Liver (tissue), 9 donors: ENCODE data around the gene PSMG1. TPM values are rescaled to one million over a fixed set of nuclear protein-coding genes. Genes with fewer than 3 reads are reported as not detected.

Experiments
- DNase-seq: peaks from one replicate; pipeline ENCODE4 v3.0.0-alpha.2; 2017; ENCODE audit warnings: low spot score
- H3K27ac ChIP-seq, 2 donors: one replicate each; pipeline ENCODE4 v1.7.0; 2013; ENCODE audit warnings: inconsistent platforms in 2 of 2, low read length in 2 of 2, control low read depth in 1 of 2, low read depth in 1 of 2, mild to moderate bottlenecking in 1 of 2
- H3K27me3 ChIP-seq, 4 donors: one replicate each; pipeline versions ENCODE4 v1.6.1 to v1.7.0; 2013; ENCODE audit warnings: low read length in 3 of 4, inconsistent platforms in 1 of 4, mild to moderate bottlenecking in 1 of 4, moderate library complexity in 1 of 4; ENCODE audit not compliant: control insufficient read depth in 4 of 4, insufficient read depth in 4 of 4
- H3K36me3 ChIP-seq, 4 donors: one replicate each; pipeline versions ENCODE4 v1.6.1 to v1.7.0; 2013; ENCODE audit warnings: low read length in 3 of 4, mild to moderate bottlenecking in 3 of 4, low read depth in 1 of 4, moderate library complexity in 1 of 4; ENCODE audit not compliant: control insufficient read depth in 4 of 4, insufficient read depth in 3 of 4
- H3K4me1 ChIP-seq, 4 donors: one replicate each; pipeline versions ENCODE4 v1.6.1 to v1.7.0; 2013; ENCODE audit warnings: low read length in 3 of 4, mild to moderate bottlenecking in 3 of 4, moderate library complexity in 1 of 4; ENCODE audit not compliant: control insufficient read depth in 4 of 4, insufficient read depth in 4 of 4
- H3K4me3 ChIP-seq, 3 donors: one replicate each; pipeline versions ENCODE4 v1.6.1 to v1.7.0; 2013; ENCODE audit warnings: low read length in 3 of 3, control low read depth in 1 of 3, low read depth in 1 of 3, mild to moderate bottlenecking in 1 of 3
- H3K9ac ChIP-seq, 2 donors: one replicate each; pipeline ENCODE4 v1.7.0; 2013; ENCODE audit warnings: low read length in 2 of 2, mild to moderate bottlenecking in 2 of 2, moderate library complexity in 2 of 2, control low read depth in 1 of 2, low read depth in 1 of 2
- H3K9me3 ChIP-seq, 4 donors: one replicate each; pipeline versions ENCODE4 v1.6.1 to v1.7.0; 2013; ENCODE audit warnings: low read length in 3 of 4; ENCODE audit not compliant: control insufficient read depth in 4 of 4
- CTCF ChIP-seq: fragments of 150-350 bp; IDR thresholded peaks from 2 replicates; pipeline ENCODE4 v1.5.1; 2017; ENCODE audit warnings: improper control_type of control experiment, low read depth, low read length; ENCODE audit not compliant: missing input control
- FOXA1 ChIP-seq: IDR thresholded peaks from 2 replicates; pipeline ENCODE4 v1.6.1; 2016; ENCODE audit warnings: antibody characterized with exemption
- FOXA2 ChIP-seq: IDR thresholded peaks from 2 replicates; pipeline ENCODE4 v1.6.1; 2016; ENCODE audit warnings: antibody characterized with exemption
- HNF4A ChIP-seq, 2 donors: conservative IDR thresholded peaks; 2 replicates each; pipeline ENCODE4 v1.6.1; 2016; ENCODE audit warnings: antibody characterized with exemption in 2 of 2, mild to moderate bottlenecking in 2 of 2
- HNF4G ChIP-seq: IDR thresholded peaks from 2 replicates; pipeline ENCODE4 v1.6.1; 2016; ENCODE audit warnings: antibody characterized with exemption
- JUND ChIP-seq, 2 donors: IDR thresholded peaks; 2 replicates each; pipeline ENCODE4 v1.6.1; 2016; ENCODE audit warnings: antibody characterized with exemption in 2 of 2
- NR2F2 ChIP-seq: IDR thresholded peaks from 2 replicates; pipeline ENCODE4 v1.6.1; 2016; ENCODE audit warnings: antibody characterized with exemption
- RAD21 ChIP-seq, 2 donors: IDR thresholded peaks; 2 replicates each; pipeline ENCODE4 v1.6.1; 2016; ENCODE audit warnings: antibody characterized with exemption in 2 of 2, mild to moderate bottlenecking in 2 of 2
- REST ChIP-seq: IDR thresholded peaks from 2 replicates; pipeline ENCODE4 v1.6.1; 2016; ENCODE audit warnings: antibody characterized with exemption, mild to moderate bottlenecking
- RXRA ChIP-seq, 2 donors: IDR thresholded peaks; 2 replicates each; pipeline ENCODE4 v1.6.1; 2017 to 2018; ENCODE audit warnings: antibody characterized with exemption in 2 of 2, mild to moderate bottlenecking in 1 of 2
- SP1 ChIP-seq: IDR thresholded peaks from 2 replicates; pipeline ENCODE4 v1.6.1; 2018; ENCODE audit warnings: antibody characterized with exemption, mild to moderate bottlenecking
- YY1 ChIP-seq: IDR thresholded peaks from 2 replicates; pipeline ENCODE4 v1.6.1; 2016; ENCODE audit warnings: antibody characterized with exemption, mild to moderate bottlenecking
- WGBS: extraction: QIAGEN DNeasy Blood & Tissue Kit; methylation state at CpG from one replicate; pipeline ENCODE4 v1.1.7; 2013; 5-methylcytosine and 5-hydroxymethylcytosine counted together
- polyA plus RNA-seq, 2 donors: library from polyadenylated mRNA; stranded (reverse) in 1 of 2; unstranded in 1 of 2; fragments of 200-250 nt in 1 of 2; fragments of >200 nt in 1 of 2; fragmentation: Nextera tagmentation in 1 of 2; extraction: Ambion mirVana in 1 of 2; gene quantifications; one replicate each; pipeline versions ENCODE4 v1.2.1 to v1.2.3, GENCODE V29; 2013 to 2015
- total RNA-seq, 2 donors: library from RNA; depleted of rRNA; stranded (reverse); fragments of >200 nt; gene quantifications; one replicate each; pipeline ENCODE4 v1.2.3, GENCODE V29; 2014
- TF ChIP-seq, protein P1 (sequence below): IDR thresholded peaks from 2 replicates; pipeline ENCODE4 v1.6.1; 2016; ENCODE audit warnings: antibody characterized with exemption
- TF ChIP-seq, protein P2 (sequence below): IDR thresholded peaks from 2 replicates; pipeline ENCODE4 v1.6.1; 2016; ENCODE audit warnings: antibody characterized with exemption
- TF ChIP-seq, protein P3 (sequence below): IDR thresholded peaks from 2 replicates; pipeline ENCODE4 v1.6.1; 2016; ENCODE audit warnings: antibody characterized with exemption
- donor health status: healthy.
- donor health status: healthy.
- donor health status: healthy.
- donor health status: healthy.
- donor health status: healthy.

Gene PSMG1
- total and polyA plus RNA-seq, 4 donors = 23.9 to 32.3 (median 30.7) TPM

DNA sequence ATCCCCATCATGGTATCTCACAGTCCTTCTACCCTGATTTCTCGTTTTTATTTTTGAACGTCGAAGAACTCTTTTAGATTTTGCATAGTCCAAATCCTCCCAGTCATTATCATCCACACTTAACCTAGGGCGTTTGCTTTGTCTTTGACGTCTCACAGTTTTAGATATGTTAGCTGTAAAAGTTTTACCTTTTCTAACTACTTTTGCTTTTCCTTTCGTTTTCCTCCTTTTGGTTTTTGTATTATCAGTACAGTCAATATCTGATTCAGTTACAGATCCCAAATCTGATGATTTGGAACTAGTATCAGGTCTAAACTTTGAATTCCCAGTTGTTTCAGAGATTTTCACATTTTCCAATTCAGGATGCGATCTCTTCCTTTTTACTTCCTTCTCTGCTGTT, 13.1 kb upstream of the PSMG1 start:
- Histone ChIP-seq H3K4me3 (no peak overlapping the region), H3K36me3 (peaks cover 5 to 53% (median 45%) of the 10 kb centered on the region in 4 donors), H3K9me3 (no peaks in the 10 kb centered on the region), H3K4me1 (no peaks in the 10 kb centered on the region), H3K27ac (no peak overlapping the region), H3K9ac (no peak overlapping the region), H3K27me3 (no peaks in the 10 kb centered on the region)
- TF ChIP-seq, protein P1, sequence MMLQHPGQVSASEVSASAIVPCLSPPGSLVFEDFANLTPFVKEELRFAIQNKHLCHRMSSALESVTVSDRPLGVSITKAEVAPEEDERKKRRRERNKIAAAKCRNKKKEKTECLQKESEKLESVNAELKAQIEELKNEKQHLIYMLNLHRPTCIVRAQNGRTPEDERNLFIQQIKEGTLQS = no peak
- TF ChIP-seq CTCF (no peak), RXRA (IDR thresholded peaks at IDR 0.05) (no peak), NR2F2 (no peak), JUND (IDR thresholded peaks at IDR 0.05) (no peak), REST (no peak), SP1 (no peak), RAD21 (IDR thresholded peaks at IDR 0.05) (no peak), HNF4A (conservative IDR thresholded peaks at IDR 0.05) (no peak), YY1 (no peak), FOXA2 (no peak)
- no peak for DNase-seq
- 81% methylated on average over 7 of the region's 7 CpGs for WGBS

DNA sequence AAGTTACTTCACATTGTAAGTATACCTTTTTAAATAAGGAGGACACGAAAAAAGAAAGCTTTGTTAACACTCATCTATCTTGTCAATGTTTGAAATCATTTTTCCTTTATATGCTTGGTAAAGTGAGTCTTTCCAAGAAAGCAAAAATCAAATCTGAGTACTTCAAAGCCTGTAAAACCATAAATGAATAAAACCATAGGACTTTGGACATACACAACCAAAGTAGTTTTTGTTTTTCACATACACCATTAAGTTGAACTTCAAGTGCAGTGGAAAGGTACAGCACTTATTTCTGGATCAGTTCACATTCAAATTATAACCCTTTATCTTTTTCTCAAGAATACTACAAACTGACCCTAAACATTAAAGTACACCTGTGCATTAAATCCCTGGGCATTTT, 10.1 kb upstream of the PSMG1 start:
- Histone ChIP-seq H3K36me3 (peaks cover 0 to 38% (median 25%) of the 10 kb centered on the region in 4 donors), H3K4me1 (no peaks in the 10 kb centered on the region), H3K9ac (no peak overlapping the region), H3K4me3 (no peak overlapping the region), H3K27me3 (no peaks in the 10 kb centered on the region), H3K27ac (no peak overlapping the region), H3K9me3 (no peaks in the 10 kb centered on the region)
- TF ChIP-seq HNF4G = no peak
- TF ChIP-seq HNF4A (conservative IDR thresholded peaks at IDR 0.05) = no peak
- TF ChIP-seq, protein P2, sequence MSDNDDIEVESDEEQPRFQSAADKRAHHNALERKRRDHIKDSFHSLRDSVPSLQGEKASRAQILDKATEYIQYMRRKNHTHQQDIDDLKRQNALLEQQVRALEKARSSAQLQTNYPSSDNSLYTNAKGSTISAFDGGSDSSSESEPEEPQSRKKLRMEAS = no peak
- no peak for TF ChIP-seq JUND (IDR thresholded peaks at IDR 0.05)
- TF ChIP-seq, protein P1 = no peak
- no peak for TF ChIP-seq CTCF
- no peak for TF ChIP-seq FOXA1
- TF ChIP-seq, protein P3, sequence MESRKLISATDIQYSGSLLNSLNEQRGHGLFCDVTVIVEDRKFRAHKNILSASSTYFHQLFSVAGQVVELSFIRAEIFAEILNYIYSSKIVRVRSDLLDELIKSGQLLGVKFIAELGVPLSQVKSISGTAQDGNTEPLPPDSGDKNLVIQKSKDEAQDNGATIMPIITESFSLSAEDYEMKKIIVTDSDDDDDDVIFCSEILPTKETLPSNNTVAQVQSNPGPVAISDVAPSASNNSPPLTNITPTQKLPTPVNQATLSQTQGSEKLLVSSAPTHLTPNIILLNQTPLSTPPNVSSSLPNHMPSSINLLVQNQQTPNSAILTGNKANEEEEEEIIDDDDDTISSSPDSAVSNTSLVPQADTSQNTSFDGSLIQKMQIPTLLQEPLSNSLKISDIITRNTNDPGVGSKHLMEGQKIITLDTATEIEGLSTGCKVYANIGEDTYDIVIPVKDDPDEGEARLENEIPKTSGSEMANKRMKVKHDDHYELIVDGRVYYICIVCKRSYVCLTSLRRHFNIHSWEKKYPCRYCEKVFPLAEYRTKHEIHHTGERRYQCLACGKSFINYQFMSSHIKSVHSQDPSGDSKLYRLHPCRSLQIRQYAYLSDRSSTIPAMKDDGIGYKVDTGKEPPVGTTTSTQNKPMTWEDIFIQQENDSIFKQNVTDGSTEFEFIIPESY = no peak
- no peak for TF ChIP-seq NR2F2
- 87% methylated on average over 1 of the region's 1 CpG for WGBS
- no peak for DNase-seq
